Gastrocnemius medialis (tissue), 4 donors: Measurements from ENCODE around the gene ATP2B1.

Experiments used
- POLR2A ChIP-seq, 2 donors: fragments of 450-650 bp; IDR thresholded peaks; one replicate each; pipeline ENCODE4 v1.6.1; 2017; ENCODE audit warnings: antibody characterized with exemption in 2 of 2, mild to moderate bottlenecking in 2 of 2, moderate library complexity in 2 of 2
- TF ChIP-seq, protein P1 (sequence below), 5 experiments: fragments of 450-650 bp in 3 of 5; fragments of 200-600 bp in 2 of 5; sonication (generic) in 2 of 5; IDR thresholded peaks in 4 of 5; conservative IDR thresholded peaks in 1 of 5; 1 replicate in 4 of 5; 2 replicates in 1 of 5; pipeline ENCODE4 v1.5.1; 2016 to 2019; ENCODE audit warnings: antibody characterized with exemption in 5 of 5, mild to moderate bottlenecking in 3 of 5, moderate library complexity in 3 of 5

DNA sequence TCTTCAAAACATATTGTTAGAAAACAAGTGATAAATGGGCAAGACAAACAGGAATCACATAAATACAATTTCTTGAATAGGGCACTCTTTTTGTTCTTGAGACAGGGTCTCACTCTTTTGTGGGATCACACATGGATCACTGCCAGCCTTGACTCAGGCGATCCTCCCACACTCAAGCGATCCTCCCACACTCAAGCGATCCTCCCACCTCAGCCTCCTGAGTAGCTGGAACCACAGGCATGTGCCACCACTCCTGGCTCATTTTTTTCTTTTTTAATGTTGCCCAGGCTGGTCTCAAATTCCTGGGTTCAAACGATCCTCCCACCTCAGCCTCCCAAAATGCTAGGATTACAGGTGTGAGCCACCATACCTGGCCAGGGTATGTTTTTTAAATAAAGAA is 57.4 kb downstream of the ATP2B1 start:
- TF ChIP-seq, protein P1, sequence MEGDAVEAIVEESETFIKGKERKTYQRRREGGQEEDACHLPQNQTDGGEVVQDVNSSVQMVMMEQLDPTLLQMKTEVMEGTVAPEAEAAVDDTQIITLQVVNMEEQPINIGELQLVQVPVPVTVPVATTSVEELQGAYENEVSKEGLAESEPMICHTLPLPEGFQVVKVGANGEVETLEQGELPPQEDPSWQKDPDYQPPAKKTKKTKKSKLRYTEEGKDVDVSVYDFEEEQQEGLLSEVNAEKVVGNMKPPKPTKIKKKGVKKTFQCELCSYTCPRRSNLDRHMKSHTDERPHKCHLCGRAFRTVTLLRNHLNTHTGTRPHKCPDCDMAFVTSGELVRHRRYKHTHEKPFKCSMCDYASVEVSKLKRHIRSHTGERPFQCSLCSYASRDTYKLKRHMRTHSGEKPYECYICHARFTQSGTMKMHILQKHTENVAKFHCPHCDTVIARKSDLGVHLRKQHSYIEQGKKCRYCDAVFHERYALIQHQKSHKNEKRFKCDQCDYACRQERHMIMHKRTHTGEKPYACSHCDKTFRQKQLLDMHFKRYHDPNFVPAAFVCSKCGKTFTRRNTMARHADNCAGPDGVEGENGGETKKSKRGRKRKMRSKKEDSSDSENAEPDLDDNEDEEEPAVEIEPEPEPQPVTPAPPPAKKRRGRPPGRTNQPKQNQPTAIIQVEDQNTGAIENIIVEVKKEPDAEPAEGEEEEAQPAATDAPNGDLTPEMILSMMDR (IDR thresholded peaks at IDR 0.05 in 4 of 5, conservative IDR thresholded peaks at IDR 0.05 in 1 of 5), result no peak
- TF ChIP-seq POLR2A (IDR thresholded peaks at IDR 0.05), result no peak
